ENCODE data around the gene LATS2. TPM values are rescaled to one million over a fixed set of nuclear protein-coding genes. Genes with fewer than 3 reads are reported as not detected.

The LATS2 gene
- total RNA-seq, 1 experiment from 2014 or later = 18.8 TPM

- Histone ChIP-seq H4K20me1 (ENCODE audit: insufficient read depth) (no peaks in the 10 kb centered on the region), H3K9me3 (ENCODE audit: control insufficient read depth in 1 of 2, insufficient read depth in 1 of 2, low read depth in 1 of 2, low read length in 2 of 2) (no peaks in the 10 kb centered on the region), H2AFZ (ENCODE audit: low read depth, low read length, poor library complexity, severe bottlenecking) (no peak overlapping the region), H3K4me2 (ENCODE audit: low read length) (no peak overlapping the region), H3K79me2 (ENCODE audit: insufficient read depth, low read length) (peaks cover 17% of the 10 kb centered on the region; the same call in 1 of the 2 replicates), H3K4me1 (ENCODE audit: control insufficient read depth in 1 of 2, insufficient read depth in 2 of 2, low read length in 2 of 2) (no peaks in the 10 kb centered on the region), H3K9ac (ENCODE audit: low read length) (no peak overlapping the region), H3K27ac (ENCODE audit: low read depth, low read length) (no peak overlapping the region), H3K36me3 (ENCODE audit: control insufficient read depth in 1 of 2, insufficient read depth in 2 of 2, low read length in 2 of 2) (peaks cover 6 to 8% of the 10 kb centered on the region in 2 experiments; a peak in 3 of 4 replicates), H3K4me3 (replicated peaks in 1 of 2; ENCODE audit: low read depth in 1 of 2, low read length in 2 of 2) (no peak overlapping the region), H3K9me2 (ENCODE audit: insufficient read depth) (no peaks in the 10 kb centered on the region), H3K27me3 (ENCODE audit: insufficient read depth, low read length) (no peaks in the 10 kb centered on the region)
- ChIA-PET POLR2A (no interaction called here), RAD21 (ENCODE audit: low non-redundant PET in 1 of 2, low total read pairs in 2 of 2, uncharacterized antibody in 2 of 2, unreplicated experiment in 2 of 2) (no interaction called here), CTCF (no interaction called here)
- intact Hi-C loops (cut with micrococcal nuclease) = no loop called here
- BruUV-seq (replicated peaks) = no TSS peak
- ATAC-seq (no peak), DNase-seq (ENCODE audit: low read depth, low spot score) (no peak)
- TF ChIP-seq JUND (IDR thresholded peaks at IDR 0.05) (no peak), EGR1 (IDR thresholded peaks at IDR 0.05; ENCODE audit: low read depth) (no peak), CTCF (IDR thresholded peaks at IDR 0.05 in 2 of 3, conservative IDR thresholded peaks at IDR 0.05 in 1 of 3; ENCODE audit: borderline replicate concordance in 1 of 3, insufficient read depth in 1 of 3, low read depth in 2 of 3, low read length in 2 of 3) (no peak), ZBTB33 (IDR thresholded peaks at IDR 0.05; ENCODE audit: extremely low read depth, insufficient replicate concordance, low read length) (no peak), ELF1 (IDR thresholded peaks at IDR 0.05; ENCODE audit: borderline replicate concordance, low read depth) (no peak), EZH2phosphoT487 (IDR thresholded peaks at IDR 0.05; ENCODE audit: borderline replicate concordance) (no peak), MAX (IDR thresholded peaks at IDR 0.05) (no peak), POLR2A (IDR thresholded peaks at IDR 0.05; ENCODE audit: borderline replicate concordance, extremely low read depth, insufficient read depth, insufficient read length) (no peak), SRF (IDR thresholded peaks at IDR 0.05; ENCODE audit: low read depth) (no peak), ZFX (IDR thresholded peaks at IDR 0.05) (no peak), POLR2AphosphoS5 (IDR thresholded peaks at IDR 0.05; ENCODE audit: low read depth, low read length) (no peak), RAD21 (IDR thresholded peaks at IDR 0.05; ENCODE audit: low read depth) (no peak), ZNF274 (IDR thresholded peaks at IDR 0.05; ENCODE audit: low read depth, low read length) (no peak), EZH2 (IDR thresholded peaks at IDR 0.05) (no peak), FOSL1 (IDR thresholded peaks at IDR 0.05; ENCODE audit: low read depth) (no peak), REST (IDR thresholded peaks at IDR 0.05; ENCODE audit: low read depth) (no peak)
Measured at GRCh38 chr13:20993211-20993610, 68.2 kb downstream of the LATS2 start.

Data from HCT116 (cell line).